ENCODE data around the gene FRA10AC1.

FRA10AC1 gene

DNA sequence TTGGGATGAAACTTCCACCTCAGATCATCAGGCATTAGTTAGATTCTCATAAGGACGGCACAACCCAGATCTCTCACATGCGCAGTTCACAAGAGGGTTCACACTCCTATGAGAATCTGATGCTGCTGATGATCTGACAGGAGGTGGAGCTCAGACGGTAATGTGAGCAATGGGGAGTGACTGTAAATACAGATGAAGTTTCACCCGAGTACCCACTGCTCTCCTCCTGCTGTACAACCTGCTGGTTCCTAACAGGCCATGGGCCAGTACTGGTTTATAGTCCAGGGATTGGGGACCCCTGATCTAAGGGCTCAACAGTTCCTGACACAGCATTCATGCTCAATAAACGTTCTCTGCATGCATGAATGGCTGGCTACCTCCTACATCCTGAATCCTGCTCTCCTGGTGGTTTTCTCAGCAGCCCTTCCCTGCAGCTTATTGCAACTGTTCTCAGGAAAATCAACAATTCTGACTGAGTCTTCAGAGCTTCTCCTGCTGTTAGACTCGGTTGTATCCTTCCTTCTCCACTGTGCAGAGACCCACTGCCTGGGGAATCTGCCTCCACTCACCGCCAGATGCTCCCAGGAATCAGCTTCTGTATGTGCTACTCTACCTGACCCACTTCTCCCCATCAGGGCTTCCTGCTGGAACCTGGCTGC is 72.6 kb downstream of the FRA10AC1 start:
- no peak for DNase-seq (ENCODE audit: low read depth)

- no peak for DNase-seq (ENCODE audit: low read depth)
These were observed 73.5 kb downstream of the FRA10AC1 start for GRCh38 chr10:93628858-93629257.

DNA sequence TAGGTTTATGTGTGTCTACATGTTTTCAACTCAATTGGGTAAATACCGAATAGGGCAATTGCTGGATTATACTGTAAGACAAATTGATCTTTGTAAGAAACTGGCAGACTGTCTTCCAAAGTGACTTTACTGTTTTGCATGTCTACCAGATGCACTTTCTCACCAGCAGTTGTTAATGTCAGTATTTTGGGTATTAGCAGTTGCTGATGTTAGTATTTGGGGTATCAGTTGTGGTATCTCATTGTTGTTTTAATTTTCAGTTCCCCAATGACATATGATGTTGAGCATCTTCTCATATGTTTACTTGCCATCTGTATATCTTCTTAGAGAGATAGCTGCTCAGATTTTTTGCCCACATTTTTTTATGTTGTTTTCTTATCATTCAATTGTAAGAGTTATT is 79.5 kb downstream of the FRA10AC1 start:
- DNase-seq (ENCODE audit: low read depth) = no peak

- no peak for DNase-seq (ENCODE audit: low read depth)
These were observed 81.5 kb downstream of the FRA10AC1 start for GRCh38 chr10:93620925-93621324.

All from T follicular helper cell (primary cell).